ENCODE measurements around the gene NEURL1.

Gene NEURL1

DNA sequence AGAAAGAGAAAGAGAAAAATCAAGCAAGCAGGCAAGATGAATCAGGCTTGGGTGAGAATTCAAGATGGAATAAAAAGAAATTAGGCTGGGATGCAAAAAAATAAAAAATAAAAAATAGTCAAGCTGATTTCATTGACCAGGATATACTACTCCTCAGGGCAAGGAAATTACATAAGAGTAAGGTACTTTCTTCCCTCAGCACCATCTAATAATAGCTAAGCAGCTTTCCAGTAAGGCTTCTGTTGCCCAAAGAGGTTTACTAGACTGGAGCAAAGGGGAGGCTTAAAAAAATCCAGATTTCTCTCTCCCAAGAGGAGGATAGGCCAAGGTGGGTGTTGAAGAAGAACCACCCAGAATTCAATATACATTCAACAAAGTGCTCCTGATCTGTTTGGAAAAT is 93.6 kb downstream of the NEURL1 start:
- no peaks in the 10 kb centered on the region for H3K4me1 ChIP-seq (ENCODE audit: insufficient read depth, low read length, poor library complexity, severe bottlenecking)
- H3F3A ChIP-seq (ENCODE audit: low read depth), result no peaks in the 10 kb centered on the region
- no peak overlapping the region for H3K9ac ChIP-seq (ENCODE audit: low read depth, low read length, poor library complexity, severe bottlenecking)
- TF ChIP-seq EZH2phosphoT487 (IDR thresholded peaks at IDR 0.05; ENCODE audit: borderline replicate concordance), result no peak
- TF ChIP-seq, protein P1, sequence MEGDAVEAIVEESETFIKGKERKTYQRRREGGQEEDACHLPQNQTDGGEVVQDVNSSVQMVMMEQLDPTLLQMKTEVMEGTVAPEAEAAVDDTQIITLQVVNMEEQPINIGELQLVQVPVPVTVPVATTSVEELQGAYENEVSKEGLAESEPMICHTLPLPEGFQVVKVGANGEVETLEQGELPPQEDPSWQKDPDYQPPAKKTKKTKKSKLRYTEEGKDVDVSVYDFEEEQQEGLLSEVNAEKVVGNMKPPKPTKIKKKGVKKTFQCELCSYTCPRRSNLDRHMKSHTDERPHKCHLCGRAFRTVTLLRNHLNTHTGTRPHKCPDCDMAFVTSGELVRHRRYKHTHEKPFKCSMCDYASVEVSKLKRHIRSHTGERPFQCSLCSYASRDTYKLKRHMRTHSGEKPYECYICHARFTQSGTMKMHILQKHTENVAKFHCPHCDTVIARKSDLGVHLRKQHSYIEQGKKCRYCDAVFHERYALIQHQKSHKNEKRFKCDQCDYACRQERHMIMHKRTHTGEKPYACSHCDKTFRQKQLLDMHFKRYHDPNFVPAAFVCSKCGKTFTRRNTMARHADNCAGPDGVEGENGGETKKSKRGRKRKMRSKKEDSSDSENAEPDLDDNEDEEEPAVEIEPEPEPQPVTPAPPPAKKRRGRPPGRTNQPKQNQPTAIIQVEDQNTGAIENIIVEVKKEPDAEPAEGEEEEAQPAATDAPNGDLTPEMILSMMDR (conservative IDR thresholded peaks at IDR 0.05; ENCODE audit: low read length), result no peak
- H3K79me2 ChIP-seq (ENCODE audit: insufficient read depth, low read length), result no peaks in the 10 kb centered on the region
- no peaks in the 10 kb centered on the region for H4K20me1 ChIP-seq (ENCODE audit: insufficient read depth, low read length, poor library complexity, severe bottlenecking)
- H3K27me3 ChIP-seq (ENCODE audit: insufficient read depth, low read length, poor library complexity, severe bottlenecking), result no peaks in the 10 kb centered on the region
- 0 out of 2 replicates have a peak, but pooled peaks cover 2% of the 10 kb centered on the region for H3K9me3 ChIP-seq (ENCODE audit: insufficient read depth, low read depth, low read length)
- no peaks in the 10 kb centered on the region for H3K9me2 ChIP-seq (replicated peaks; ENCODE audit: low read depth, low read length)
- H2AFZ ChIP-seq (ENCODE audit: low read length), result no peak overlapping the region
- H3K4me2 ChIP-seq (ENCODE audit: low read depth, low read length, poor library complexity, severe bottlenecking), result no peak overlapping the region
- no peak overlapping the region for H3K4me3 ChIP-seq (ENCODE audit: low read length, poor library complexity, severe bottlenecking)
- H3K36me3 ChIP-seq (ENCODE audit: insufficient read depth, low read length), result no peaks in the 10 kb centered on the region

DNA sequence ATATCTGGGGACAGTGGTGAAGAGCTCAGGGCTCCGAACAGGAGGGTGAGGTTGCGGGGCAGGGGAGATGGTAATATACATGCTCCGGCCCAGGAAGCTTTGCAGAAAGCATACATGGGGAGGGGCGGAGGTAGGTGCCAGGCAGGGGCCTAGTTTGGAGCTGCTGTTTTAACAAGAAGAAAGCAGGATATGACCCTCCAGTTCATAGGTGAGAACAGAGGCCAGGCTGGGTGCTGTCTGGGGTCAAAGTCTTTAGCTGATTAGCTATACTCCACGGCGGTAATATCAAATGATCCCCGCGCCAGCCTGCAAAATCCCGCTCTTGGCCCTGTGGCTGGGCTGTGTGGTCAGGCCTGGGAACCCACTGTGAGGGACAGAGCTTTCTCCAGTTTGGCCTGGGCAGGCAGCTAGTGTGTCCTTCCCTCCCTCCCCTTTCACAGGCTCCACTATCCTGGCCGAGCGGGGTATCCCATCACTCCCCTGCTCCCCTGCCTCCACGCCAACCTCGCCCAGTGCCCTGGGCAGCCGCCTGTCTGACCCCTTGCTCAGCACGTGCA is 95.6 kb downstream of the NEURL1 start:
- H3K4me1 ChIP-seq (ENCODE audit: insufficient read depth, low read length, poor library complexity, severe bottlenecking), result no peaks in the 10 kb centered on the region
- H3K4me2 ChIP-seq (ENCODE audit: low read depth, low read length, poor library complexity, severe bottlenecking), result no peak overlapping the region
- no peaks in the 10 kb centered on the region for H3F3A ChIP-seq (ENCODE audit: low read depth)
- H3K4me3 ChIP-seq (ENCODE audit: low read length, poor library complexity, severe bottlenecking), result no peak overlapping the region
- no peaks in the 10 kb centered on the region for H4K20me1 ChIP-seq (ENCODE audit: insufficient read depth, low read length, poor library complexity, severe bottlenecking)
- no peaks in the 10 kb centered on the region for H3K79me2 ChIP-seq (ENCODE audit: insufficient read depth, low read length)
- 0 out of 2 replicates have a peak, but pooled peaks cover 2% of the 10 kb centered on the region for H3K9me3 ChIP-seq (ENCODE audit: insufficient read depth, low read depth, low read length)
- no peaks in the 10 kb centered on the region for H3K27me3 ChIP-seq (ENCODE audit: insufficient read depth, low read length, poor library complexity, severe bottlenecking)
- H3K9me2 ChIP-seq (replicated peaks; ENCODE audit: low read depth, low read length), result no peaks in the 10 kb centered on the region
- H2AFZ ChIP-seq (ENCODE audit: low read length), result no peak overlapping the region
- TF ChIP-seq EZH2phosphoT487 (IDR thresholded peaks at IDR 0.05; ENCODE audit: borderline replicate concordance), result no peak
- H3K9ac ChIP-seq (ENCODE audit: low read depth, low read length, poor library complexity, severe bottlenecking), result no peak overlapping the region
- no peaks in the 10 kb centered on the region for H3K36me3 ChIP-seq (ENCODE audit: insufficient read depth, low read length)

DNA sequence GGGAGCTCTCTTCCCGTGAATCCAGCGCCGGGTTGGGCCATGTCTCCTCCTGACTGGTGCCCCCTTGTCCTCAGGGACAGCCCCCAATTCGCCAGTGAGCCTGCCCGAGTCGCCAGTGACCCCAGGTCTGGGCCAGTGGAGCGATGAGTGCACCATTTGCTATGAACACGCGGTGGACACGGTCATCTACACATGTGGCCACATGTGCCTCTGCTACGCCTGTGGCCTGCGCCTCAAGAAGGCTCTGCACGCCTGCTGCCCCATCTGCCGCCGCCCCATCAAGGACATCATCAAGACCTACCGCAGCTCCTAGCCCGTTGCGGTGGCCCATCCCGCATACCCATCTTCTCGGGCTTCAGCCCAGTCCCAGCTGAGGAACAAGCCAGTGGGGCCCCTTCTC is 96.6 kb downstream of the NEURL1 start:
- Histone ChIP-seq H4K20me1 (ENCODE audit: insufficient read depth, low read length, poor library complexity, severe bottlenecking) (no peaks in the 10 kb centered on the region), H3K4me3 (ENCODE audit: low read length, poor library complexity, severe bottlenecking) (no peak overlapping the region), H3K36me3 (ENCODE audit: insufficient read depth, low read length) (no peaks in the 10 kb centered on the region), H3F3A (ENCODE audit: low read depth) (no peaks in the 10 kb centered on the region), H3K9me2 (replicated peaks; ENCODE audit: low read depth, low read length) (no peaks in the 10 kb centered on the region), H3K27me3 (ENCODE audit: insufficient read depth, low read length, poor library complexity, severe bottlenecking) (no peaks in the 10 kb centered on the region), H3K4me1 (ENCODE audit: insufficient read depth, low read length, poor library complexity, severe bottlenecking) (no peaks in the 10 kb centered on the region), H3K79me2 (ENCODE audit: insufficient read depth, low read length) (no peaks in the 10 kb centered on the region), H2AFZ (ENCODE audit: low read length) (no peak overlapping the region), H3K9ac (ENCODE audit: low read depth, low read length, poor library complexity, severe bottlenecking) (no peak overlapping the region), H3K4me2 (ENCODE audit: low read depth, low read length, poor library complexity, severe bottlenecking) (no peak overlapping the region), H3K9me3 (ENCODE audit: insufficient read depth, low read depth, low read length) (0 out of 2 replicates have a peak, but pooled peaks cover 2% of the 10 kb centered on the region)
- TF ChIP-seq, protein P1 (conservative IDR thresholded peaks at IDR 0.05; ENCODE audit: low read length), result no peak
- TF ChIP-seq EZH2phosphoT487 (IDR thresholded peaks at IDR 0.05; ENCODE audit: borderline replicate concordance), result no peak

DNA sequence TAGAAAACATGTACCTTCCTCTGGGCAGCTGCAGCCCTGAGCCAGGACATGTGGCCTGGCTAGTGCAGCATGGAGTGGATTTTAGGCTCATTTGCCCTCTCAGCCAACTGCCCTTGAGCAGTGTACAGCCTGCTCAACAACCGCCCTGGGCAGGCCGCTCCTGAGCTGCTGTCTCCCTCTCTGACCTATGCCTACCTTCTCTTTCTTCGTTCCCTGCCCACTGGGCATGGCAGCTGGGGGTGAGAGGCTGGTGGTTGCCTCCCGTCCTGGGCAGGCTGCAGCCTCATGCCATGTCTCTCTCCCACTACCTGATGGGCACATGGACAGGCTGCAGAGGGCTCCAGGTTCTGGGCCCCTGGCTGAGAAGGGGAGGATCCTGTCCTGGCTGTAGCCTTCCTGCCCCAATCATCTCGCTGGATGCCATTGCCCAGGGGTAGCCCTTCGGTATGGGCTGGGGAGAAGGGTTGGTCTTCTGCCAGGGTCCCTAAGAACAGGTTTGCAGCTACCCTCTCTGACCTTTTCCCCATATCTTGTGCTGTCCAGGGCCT is 97.3 kb downstream of the NEURL1 start:
- H3K4me3 ChIP-seq (ENCODE audit: low read length, poor library complexity, severe bottlenecking), result no peak overlapping the region
- no peak overlapping the region for H2AFZ ChIP-seq (ENCODE audit: low read length)
- H3K9ac ChIP-seq (ENCODE audit: low read depth, low read length, poor library complexity, severe bottlenecking), result no peak overlapping the region
- H3K9me3 ChIP-seq (ENCODE audit: insufficient read depth, low read depth, low read length), result 0 out of 2 replicates have a peak, but pooled peaks cover 2% of the 10 kb centered on the region
- TF ChIP-seq, protein P1 (conservative IDR thresholded peaks at IDR 0.05; ENCODE audit: low read length), result no peak
- TF ChIP-seq EZH2phosphoT487 (IDR thresholded peaks at IDR 0.05; ENCODE audit: borderline replicate concordance), result no peak
- H3F3A ChIP-seq (ENCODE audit: low read depth), result no peaks in the 10 kb centered on the region
- no peaks in the 10 kb centered on the region for H3K79me2 ChIP-seq (ENCODE audit: insufficient read depth, low read length)
- no peaks in the 10 kb centered on the region for H3K9me2 ChIP-seq (replicated peaks; ENCODE audit: low read depth, low read length)
- no peaks in the 10 kb centered on the region for H3K36me3 ChIP-seq (ENCODE audit: insufficient read depth, low read length)
- H3K4me1 ChIP-seq (ENCODE audit: insufficient read depth, low read length, poor library complexity, severe bottlenecking), result no peaks in the 10 kb centered on the region
- no peak overlapping the region for H3K4me2 ChIP-seq (ENCODE audit: low read depth, low read length, poor library complexity, severe bottlenecking)
- H4K20me1 ChIP-seq (ENCODE audit: insufficient read depth, low read length, poor library complexity, severe bottlenecking), result no peaks in the 10 kb centered on the region
- no peaks in the 10 kb centered on the region for H3K27me3 ChIP-seq (ENCODE audit: insufficient read depth, low read length, poor library complexity, severe bottlenecking)
